Stimulated activated CD4-positive, alpha-beta T cell treated with anti-CD3 and anti-CD28 coated beads, TNF-alpha, amount 100 ng/mL, for 24 hours (primary cell): Measurements from ENCODE around the gene PCSK9.
"Not testable (repeated sequence)": the region's sequence is repeated elsewhere in the genome, so short reads cannot be mapped to it uniquely, and the experiment has no call there.

ENCODE experiments used
- DNase-seq, 3 experiments: peaks; one replicate each; pipeline ENCODE4 v3.0.0-alpha.2; 2020; ENCODE audit warnings: low read depth in 3 of 3

Gene PCSK9

GRCh38 chr1:55079651-55080050 lies 40.3 kb downstream of the PCSK9 start:
- DNase-seq: no peak

GRCh38 chr1:55081188-55081904 lies 42.0 kb downstream of the PCSK9 start:
- DNase-seq: no peak

GRCh38 chr1:55081905-55082296 lies 42.6 kb downstream of the PCSK9 start:
- no peak for DNase-seq

- DNase-seq: no peak
Observed at GRCh38 chr1:55084257-55084656, 44.9 kb downstream of the PCSK9 start.

GRCh38 chr1:55087439-55087838 lies 48.1 kb downstream of the PCSK9 start:
- no peak for DNase-seq

GRCh38 chr1:55088413-55088812 lies 49.1 kb downstream of the PCSK9 start:
- DNase-seq: no peak

GRCh38 chr1:55089683-55090082 lies 50.3 kb downstream of the PCSK9 start:
- DNase-seq: no peak

GRCh38 chr1:55092475-55092874 lies 53.1 kb downstream of the PCSK9 start:
- no peak for DNase-seq

GRCh38 chr1:55095095-55095494 lies 55.7 kb downstream of the PCSK9 start:
- no peak for DNase-seq

- DNase-seq: no peak
Observed at GRCh38 chr1:55103891-55104290, 64.5 kb downstream of the PCSK9 start.

- no peak for DNase-seq
Observed at GRCh38 chr1:55107101-55107500, 67.8 kb downstream of the PCSK9 start.

GRCh38 chr1:55109005-55109404 lies 69.7 kb downstream of the PCSK9 start:
- not testable (repeated sequence) for DNase-seq
